ENCODE results near the gene ATOX1.

Gene ATOX1

GRCh38 chr5:151694035-151694485 lies 64.4 kb downstream of the ATOX1 start:
- DNase-seq = no peak
